ENCODE measurements around the gene EDN2. TPM values are rescaled to one million over a fixed set of nuclear protein-coding genes. Genes with fewer than 3 reads are reported as not detected.

The EDN2 gene
- not detected for total RNA-seq

- Histone ChIP-seq H3K27ac (no peak within 1 kb of the TSS), H3K27me3 (replicated peaks; ENCODE audit: insufficient read depth) (no peaks in the 10 kb centered on the region), H3K36me3 (no peaks in the 10 kb centered on the region), H3K9me3 (no peaks in the 10 kb centered on the region), H3K4me3 (no peak within 1 kb of the TSS), H3K4me1 (ENCODE audit: control insufficient read depth in 1 of 2, low read depth in 2 of 2) (peaks cover 0 to 46% of the 10 kb centered on the region in 2 donors)
- no peak for DNase-seq (ENCODE audit: low spot score)
- no peak for ATAC-seq (ENCODE audit: insufficient number of reproducible peaks, low FRiP score, low read depth)
- TF ChIP-seq CTCF (IDR thresholded peaks at IDR 0.05), result peak; percentile 12
Measured at GRCh38 chr1:41484402-41485241, at the start of gene EDN2. TSS of gene EDN2 (minus strand) at chr1:41484683. CDS start at chr1:41484601, 82 bp downstream.

GRCh38 chr1:41533731-41534080 is 49.2 kb upstream of the EDN2 start:
- DNase-seq (ENCODE audit: low spot score), result no peak
- ATAC-seq (ENCODE audit: insufficient number of reproducible peaks, low FRiP score, low read depth), result no peak

GRCh38 chr1:41533016-41533730 is 48.7 kb upstream of the EDN2 start:
- no peak for DNase-seq (ENCODE audit: low spot score)
- Histone ChIP-seq H3K36me3 (no peaks in the 10 kb centered on the region), H3K4me3 (no peak overlapping the region), H3K4me1 (ENCODE audit: control insufficient read depth in 1 of 2, low read depth in 2 of 2) (peaks cover 10 to 24% of the 10 kb centered on the region in 2 donors), H3K27ac (no peak overlapping the region), H3K9me3 (no peaks in the 10 kb centered on the region), H3K27me3 (replicated peaks; ENCODE audit: insufficient read depth) (no peaks in the 10 kb centered on the region)
- no peak for ATAC-seq (ENCODE audit: insufficient number of reproducible peaks, low FRiP score, low read depth)
- no peak for TF ChIP-seq CTCF (IDR thresholded peaks at IDR 0.05)

More at GRCh38 chr1:41533731-41534080, 49.2 kb upstream of the EDN2 start:
- Histone ChIP-seq H3K27ac (no peak overlapping the region), H3K4me3 (no peak overlapping the region), H3K9me3 (no peaks in the 10 kb centered on the region), H3K27me3 (replicated peaks; ENCODE audit: insufficient read depth) (no peaks in the 10 kb centered on the region), H3K4me1 (ENCODE audit: control insufficient read depth in 1 of 2, low read depth in 2 of 2) (peaks cover 12 to 29% of the 10 kb centered on the region in 2 donors), H3K36me3 (no peaks in the 10 kb centered on the region)
- no peak for TF ChIP-seq CTCF (IDR thresholded peaks at IDR 0.05)

GRCh38 chr1:41532206-41532975 is 47.9 kb upstream of the EDN2 start:
- no peaks in the 10 kb centered on the region for H3K36me3 ChIP-seq
- no peak overlapping the region for H3K4me3 ChIP-seq
- no peak for TF ChIP-seq CTCF (IDR thresholded peaks at IDR 0.05)
- H3K9me3 ChIP-seq, result no peaks in the 10 kb centered on the region
- no peak for DNase-seq (ENCODE audit: low spot score)
- H3K4me1 ChIP-seq (ENCODE audit: control insufficient read depth in 1 of 2, low read depth in 2 of 2), result peaks cover 5 to 16% of the 10 kb centered on the region in 2 donors
- ATAC-seq (ENCODE audit: insufficient number of reproducible peaks, low FRiP score, low read depth), result no peak
- no peak overlapping the region for H3K27ac ChIP-seq
- H3K27me3 ChIP-seq (replicated peaks; ENCODE audit: insufficient read depth), result no peaks in the 10 kb centered on the region

- Histone ChIP-seq H3K27ac (no peak overlapping the region), H3K27me3 (replicated peaks; ENCODE audit: insufficient read depth) (no peaks in the 10 kb centered on the region), H3K36me3 (no peaks in the 10 kb centered on the region), H3K4me1 (ENCODE audit: control insufficient read depth in 1 of 2, low read depth in 2 of 2) (no peaks in the 10 kb centered on the region), H3K4me3 (no peak overlapping the region), H3K9me3 (no peaks in the 10 kb centered on the region)
- no peak for TF ChIP-seq CTCF (IDR thresholded peaks at IDR 0.05)
- no peak for DNase-seq (ENCODE audit: low spot score)
- ATAC-seq (ENCODE audit: insufficient number of reproducible peaks, low FRiP score, low read depth), result no peak
Measured at GRCh38 chr1:41530411-41530810, 45.9 kb upstream of the EDN2 start.
